ENCODE results near the gene ZFAND3.
"Not testable (repeated sequence)": the region's sequence is repeated elsewhere in the genome, so short reads cannot be mapped to it uniquely, and the experiment has no call there.

Gene ZFAND3

DNA sequence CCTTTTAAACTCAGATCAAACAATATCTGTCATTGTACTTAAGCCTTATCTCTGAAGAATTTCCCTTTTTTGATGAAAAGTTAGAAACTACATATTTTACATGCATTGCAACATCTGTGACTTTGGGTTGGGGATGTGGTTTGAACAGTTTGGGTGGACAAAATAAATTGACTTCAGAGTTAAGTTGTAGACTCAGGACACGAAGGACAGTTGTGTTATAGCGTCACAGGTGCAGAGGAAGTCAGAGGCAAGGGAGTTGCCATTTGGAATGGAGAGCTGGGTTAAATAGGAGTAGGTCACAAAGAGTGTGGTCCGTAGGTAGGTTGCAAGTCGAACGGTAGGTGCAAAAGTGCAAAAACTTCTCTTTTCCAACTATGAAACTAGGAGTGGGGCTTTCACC lies 46.0 kb downstream of the ZFAND3 start:
- no peak for DNase-seq (ENCODE audit: low read depth in 2 of 2)

DNA sequence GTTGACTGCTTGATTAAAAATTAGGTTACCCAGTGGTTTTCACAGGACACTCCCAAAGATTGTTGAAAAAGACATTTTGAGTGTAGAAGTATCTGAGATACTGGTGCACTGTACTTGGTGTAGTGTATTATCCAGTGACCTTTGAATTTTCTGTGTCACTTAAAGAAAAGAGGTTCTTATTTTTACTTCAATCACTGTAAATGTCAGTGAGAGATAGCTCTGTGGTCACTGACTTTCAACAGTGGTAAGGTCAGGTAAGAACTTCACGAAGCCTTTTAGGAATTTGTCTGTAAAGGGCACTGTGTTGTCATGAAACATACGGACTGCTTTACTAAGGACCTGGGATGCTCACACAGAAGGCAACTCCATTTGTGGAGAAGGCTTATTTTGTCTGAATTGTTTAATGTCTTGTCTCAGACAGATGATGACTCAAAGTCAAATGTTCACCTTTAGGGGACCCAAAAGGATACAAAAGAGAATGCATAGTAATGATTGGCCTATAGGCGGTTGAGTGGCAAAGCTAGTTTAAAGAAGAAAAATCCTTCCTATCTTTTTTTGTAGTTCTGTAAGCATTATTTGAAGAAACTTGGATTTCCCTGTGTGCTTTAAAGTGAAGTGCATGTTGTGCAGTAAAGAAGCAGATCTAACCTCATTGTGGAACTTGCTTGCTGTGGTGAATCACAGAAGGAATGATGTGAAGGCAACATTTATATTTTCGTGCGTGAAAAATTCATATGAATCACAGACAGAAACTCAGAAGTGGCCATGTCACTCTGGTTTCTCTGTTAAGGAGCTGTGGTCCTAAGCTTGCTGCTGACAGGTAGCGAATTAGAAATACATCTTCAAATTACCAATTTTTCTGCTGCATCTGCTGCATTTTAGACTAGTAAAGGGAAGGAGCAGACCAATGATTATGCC lies 47.3 kb downstream of the ZFAND3 start:
- no peak for DNase-seq (ENCODE audit: low read depth in 2 of 2)

DNA sequence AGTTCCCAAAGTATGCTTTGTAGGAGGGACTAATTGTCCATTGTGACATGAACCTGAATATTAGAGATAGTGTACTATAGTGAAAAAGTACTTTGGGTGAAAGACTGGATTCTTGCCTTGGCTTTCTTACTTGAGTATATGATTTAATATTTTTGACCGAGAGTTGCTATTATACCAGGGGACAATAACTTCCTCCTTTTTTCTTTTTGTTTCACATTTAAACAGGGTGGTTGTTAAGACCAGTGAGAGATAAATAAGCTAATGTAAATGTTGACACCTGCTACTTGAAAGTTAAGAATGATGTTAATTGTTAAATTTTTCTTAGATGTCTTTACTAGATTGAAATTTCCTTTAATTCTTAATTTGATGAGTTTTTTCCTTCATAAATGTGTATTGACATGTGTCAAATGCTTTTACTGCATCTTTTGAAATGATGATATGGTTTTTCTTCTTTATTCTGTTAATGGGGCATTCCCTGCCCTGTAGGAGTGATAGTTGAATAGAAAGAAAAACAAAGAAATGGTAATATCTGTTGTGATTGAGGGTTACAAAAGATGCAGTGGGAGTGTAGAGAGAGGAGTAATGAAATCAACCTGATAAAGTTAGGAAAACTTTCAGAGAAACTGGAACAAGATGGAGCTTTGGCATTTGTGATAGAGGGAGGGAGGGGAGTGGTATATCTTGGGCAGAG lies 48.4 kb downstream of the ZFAND3 start:
- no peak for DNase-seq (ENCODE audit: low read depth in 2 of 2)

DNA sequence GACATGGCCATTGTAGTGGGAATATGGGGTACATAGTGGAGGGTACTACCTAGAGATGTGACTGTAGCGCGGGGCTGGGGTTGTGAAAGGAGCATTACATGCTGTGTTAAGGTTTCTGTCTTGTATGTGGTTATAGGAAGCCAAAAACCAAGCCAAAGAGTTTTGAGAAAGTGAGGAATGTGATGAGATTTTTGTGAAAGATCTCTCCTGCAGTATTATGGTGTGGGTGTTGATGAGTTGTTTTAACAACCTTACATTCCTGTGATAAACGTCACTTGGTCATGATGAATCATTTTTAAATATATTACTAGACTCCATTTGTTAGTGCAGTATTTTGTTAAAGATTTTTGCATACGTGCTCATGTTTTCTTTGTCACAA lies 48.9 kb downstream of the ZFAND3 start:
- no peak for DNase-seq (ENCODE audit: low read depth in 2 of 2)

DNA sequence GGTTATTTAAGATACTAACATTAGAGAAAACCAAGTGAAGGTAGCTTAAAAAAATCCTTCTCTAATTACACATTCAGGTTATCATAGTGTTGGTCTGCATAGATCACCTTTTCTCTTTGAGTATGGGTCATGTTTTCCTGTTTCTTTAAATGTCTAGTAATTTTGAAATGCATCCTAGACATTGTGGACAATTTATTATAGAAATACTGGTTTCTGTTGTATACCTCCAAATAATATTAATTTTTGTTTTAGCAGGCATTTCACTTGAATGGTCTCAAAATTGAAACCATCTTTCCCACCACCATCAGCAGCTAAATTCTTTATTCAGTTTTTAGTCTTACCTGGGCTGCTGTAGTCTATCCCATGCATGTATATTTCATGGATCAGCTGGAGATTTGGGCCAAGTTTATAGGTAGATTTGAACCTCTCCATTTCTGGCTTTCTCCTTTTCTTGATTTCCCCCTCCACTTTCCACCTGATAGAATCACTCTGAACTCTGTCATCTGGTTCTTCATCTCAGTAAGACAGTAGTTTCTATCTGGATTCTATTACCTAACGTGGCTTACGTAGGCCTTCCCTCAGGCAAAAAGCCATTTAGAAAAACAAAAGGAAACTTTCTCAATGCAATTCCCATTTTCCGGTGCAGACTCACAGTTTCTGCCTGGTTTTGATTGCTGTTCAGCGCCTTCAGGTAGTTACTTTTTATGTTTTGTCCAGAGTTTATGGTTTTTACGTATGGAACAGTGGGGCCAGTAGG lies 52.3 kb downstream of the ZFAND3 start:
- DNase-seq (ENCODE audit: low read depth in 2 of 2), result no peak

DNA sequence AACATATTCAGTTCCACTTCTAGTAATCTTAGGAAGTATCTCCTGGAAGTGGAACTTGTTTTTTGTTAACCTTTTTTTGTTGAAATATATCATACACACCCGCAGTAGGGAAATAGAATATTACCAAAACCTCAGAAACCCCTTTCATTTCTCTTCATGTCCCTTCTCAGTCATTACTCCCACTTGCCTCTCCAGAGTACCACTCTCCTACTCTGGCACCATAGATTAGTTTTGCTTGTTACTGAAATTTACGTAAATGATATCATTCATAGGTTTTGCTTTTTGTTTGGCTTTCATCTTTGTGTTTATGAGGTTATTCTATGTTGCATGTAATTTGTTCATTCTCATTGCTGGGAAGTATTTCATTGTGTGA lies 52.8 kb downstream of the ZFAND3 start:
- DNase-seq (ENCODE audit: low read depth in 2 of 2), result no peak

DNA sequence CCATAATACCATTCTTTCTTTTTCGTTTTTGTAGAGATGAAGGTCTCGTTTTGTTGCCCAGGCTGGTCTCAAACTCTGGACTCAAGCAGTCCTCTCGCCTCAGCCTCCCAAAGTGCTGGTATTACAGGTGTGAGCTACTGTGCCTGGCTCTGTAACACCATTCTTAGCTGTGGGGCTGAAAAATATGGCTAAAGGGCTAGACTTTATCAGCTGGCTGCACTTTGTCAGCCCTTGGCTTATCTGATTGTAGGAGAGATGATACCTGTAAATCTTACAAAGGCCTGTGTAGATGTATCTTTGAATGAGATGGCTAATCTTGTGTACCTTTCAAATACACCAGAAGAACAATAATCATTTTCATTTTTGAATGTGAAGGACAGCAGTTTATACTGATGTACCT lies 55.2 kb downstream of the ZFAND3 start:
- no peak for DNase-seq (ENCODE audit: low read depth in 2 of 2)

DNA sequence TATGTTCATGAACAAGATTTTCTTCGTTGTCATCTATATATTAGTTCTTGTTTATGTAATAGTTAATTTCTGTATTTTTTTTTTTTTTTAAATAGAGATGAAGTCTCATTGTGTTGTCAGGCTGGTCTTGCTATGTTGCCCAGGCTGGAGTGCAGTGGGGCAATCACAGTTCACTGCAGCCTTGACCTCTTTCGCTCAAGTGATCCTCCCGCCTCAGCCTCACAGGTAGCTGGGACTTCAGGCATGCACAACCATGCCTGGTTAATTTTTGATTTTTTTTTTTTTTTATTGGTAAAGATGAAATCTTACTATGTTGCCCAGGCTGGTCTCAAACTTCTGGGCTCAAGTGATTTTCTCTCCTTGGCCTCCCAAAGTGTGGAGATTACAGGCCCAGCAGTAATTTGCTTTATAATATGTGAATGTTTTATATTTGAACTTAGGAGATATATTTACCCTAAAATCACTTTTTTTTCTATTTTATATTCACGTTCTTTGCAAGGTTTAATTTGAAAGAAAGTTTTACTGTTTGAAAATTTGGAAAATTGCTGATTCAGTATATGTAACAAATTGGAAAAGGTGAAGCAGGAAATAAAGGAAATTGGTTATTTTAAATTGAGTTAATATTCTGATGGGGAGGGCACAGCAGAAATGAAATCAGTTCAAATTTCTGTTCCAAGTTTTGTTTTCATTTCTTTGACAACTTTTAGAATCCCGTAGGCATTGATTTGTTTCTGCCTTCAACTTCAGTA lies 56.2 kb downstream of the ZFAND3 start:
- no peak for DNase-seq (ENCODE audit: low read depth in 2 of 2)

DNA sequence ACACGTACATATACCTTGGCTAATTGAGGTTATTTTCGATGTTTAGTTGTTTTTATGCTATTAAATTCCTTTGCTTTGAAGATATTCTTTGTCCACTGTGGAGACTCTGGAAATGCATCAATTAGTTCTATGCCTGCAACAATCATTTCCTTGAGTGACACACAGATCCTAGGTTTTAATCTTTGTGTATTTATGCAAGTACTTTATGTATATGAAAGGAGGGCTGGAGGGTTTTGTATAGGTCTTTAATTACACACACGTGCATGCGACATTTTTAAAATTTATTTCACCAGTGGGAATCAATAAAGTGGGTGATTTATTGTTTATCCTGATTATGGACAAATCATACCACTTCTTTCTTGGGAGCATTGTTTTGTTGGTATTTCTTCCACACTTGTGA lies 57.3 kb downstream of the ZFAND3 start:
- no peak for DNase-seq (ENCODE audit: low read depth in 2 of 2)

DNA sequence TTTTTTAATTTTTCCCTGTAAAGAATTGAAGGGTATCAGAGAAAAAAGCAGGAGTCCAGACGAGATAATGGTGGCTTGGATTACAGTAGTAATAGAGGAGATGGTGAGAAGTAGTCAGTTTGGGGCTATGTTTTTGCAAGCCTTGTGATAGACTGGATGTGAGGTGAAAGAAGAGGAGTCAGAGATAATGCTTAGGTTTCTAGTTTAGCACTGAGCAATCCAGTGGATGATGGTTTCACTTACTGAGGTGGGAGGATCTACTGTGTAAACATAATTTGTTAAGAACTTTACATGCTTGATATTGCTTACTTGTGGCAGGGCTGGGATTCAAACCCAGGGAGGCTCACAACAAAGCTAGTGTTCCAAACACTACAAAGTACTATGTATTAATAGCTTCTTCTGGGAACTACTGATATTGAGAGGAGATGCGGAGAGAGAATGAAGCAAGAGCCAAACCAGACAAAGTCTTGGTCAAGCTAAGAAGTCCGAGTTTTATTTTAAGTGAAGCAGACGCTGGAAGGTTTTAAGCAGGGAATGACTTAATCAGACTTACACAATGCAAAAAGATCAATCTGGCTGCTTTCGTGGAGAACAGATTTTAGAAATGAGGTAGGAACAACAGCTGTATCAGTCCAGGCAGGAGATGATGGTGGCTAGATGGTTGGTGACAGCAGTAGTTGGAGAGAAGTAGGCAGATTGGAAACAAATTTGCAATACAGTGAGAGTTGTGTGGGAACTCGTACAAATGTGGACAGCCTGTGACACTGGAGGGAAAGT lies 58.0 kb downstream of the ZFAND3 start:
- no peak for DNase-seq (ENCODE audit: low read depth in 2 of 2)

DNA sequence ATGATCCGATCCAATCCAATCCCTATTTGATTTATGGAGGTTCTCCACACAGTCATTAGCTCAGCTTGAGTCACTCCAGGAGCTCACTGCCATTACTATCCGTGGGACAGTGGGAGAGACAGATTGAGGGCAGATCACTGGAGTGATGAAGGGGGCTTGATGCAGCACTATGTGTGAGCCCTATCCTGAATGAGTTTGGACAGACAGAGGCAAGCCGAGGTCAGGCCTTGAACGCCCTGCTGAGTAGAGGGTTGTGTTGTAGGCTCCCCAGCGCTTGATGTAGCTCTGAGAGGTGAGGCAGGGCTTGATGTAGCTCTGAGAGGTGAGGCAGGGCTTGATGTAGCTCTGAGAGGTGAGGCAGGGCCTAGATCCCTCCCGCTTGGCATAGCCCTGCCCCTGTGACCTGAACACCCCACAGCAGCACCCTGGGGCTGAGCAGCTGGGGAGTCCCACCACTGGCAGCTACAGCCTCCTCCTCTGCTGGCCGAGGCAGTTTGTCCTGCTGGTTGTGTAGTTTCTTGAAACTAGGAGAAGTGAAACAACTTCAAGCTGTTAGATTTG lies 58.7 kb downstream of the ZFAND3 start:
- DNase-seq (ENCODE audit: low read depth in 2 of 2), result no peak

DNA sequence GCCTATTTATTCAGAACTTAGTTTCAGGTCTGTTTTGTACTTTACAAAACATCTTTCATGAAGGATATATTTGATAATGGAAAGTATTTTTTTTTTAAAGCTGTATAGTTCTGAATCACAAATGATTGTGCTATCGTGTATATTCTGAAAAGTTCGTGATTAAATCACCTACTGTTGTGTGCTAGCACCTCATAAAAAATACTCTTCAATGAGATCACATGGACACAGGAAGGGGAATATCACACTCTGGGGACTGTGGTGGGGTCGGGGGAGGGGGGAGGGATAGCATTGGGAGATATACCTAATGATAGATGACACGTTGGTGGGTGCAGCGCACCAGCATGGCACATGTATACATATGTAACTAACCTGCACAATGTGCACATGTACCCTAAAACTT lies 61.1 kb downstream of the ZFAND3 start:
- DNase-seq (ENCODE audit: low read depth in 2 of 2), result not testable (repeated sequence)

DNA sequence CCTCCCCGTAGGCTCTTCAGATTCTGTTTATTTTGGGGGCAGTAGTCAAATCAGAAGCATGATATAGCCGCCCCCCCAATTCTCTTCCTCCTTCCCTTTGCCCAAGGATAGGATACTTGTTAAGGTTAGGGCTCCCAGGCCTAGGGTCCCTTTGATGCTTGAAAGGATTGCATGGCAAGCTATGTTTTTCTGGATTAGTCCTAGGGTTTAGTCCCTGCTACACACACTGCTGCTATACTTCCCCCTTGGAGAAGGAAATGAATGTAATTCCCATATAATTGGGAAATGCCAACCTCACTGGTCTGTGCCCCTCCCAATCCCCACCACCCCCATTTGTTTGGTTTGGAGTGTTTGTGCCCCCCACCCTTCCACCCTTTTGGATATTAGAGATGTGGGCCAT lies 62.8 kb downstream of the ZFAND3 start:
- no peak for DNase-seq (ENCODE audit: low read depth in 2 of 2)

DNA sequence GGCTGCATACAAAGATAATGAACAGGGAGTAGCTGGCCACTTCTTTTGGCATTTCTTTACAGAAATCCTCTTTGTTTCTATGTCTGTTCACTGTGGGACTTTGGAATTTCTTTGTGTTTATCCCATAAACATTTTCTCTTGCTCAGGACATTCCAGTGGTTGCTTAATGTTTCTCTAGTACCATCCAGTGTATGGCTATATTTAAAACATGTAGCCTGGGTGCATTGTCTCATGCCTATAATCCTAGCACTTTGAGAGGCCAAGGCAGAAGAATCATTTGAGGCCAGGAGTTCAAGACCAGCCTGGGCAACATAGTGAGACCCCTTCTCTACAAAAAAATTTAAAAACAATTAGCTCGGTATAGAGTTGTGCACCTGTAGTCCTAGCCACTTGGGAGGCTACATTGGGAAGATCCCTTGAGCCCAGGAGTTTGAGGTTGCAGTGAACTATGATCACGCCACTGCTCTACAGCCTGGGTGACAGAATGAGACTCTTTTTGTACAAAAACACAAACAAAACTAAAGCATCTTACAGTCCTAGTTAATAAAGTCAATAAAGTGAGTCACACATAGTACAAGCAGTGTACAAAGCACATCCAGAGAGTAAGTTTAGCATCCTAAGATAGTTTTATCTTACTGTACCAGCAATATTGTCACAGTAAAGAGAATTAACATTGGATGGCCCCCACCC lies 63.3 kb downstream of the ZFAND3 start:
- DNase-seq (ENCODE audit: low read depth in 2 of 2), result no peak

DNA sequence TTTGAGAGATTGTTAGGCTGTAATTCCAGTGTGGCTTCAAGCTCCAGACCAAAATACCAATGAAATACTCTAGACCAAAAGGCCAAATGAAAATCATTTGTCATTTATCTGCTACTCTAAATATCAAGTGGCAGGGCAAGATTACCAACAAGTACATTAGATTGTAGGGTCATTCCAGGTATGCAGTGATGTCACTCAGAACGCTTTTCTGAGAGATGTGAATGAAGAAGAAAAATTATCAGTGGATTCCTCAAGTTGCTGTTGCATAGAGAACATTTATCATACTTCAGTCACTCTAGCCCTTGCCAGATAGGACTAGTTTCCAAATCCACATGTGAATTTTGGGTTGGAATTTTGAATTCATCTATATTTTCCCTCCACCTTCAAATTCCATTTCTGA lies 65.0 kb downstream of the ZFAND3 start:
- DNase-seq (ENCODE audit: low read depth in 2 of 2), result no peak

DNA sequence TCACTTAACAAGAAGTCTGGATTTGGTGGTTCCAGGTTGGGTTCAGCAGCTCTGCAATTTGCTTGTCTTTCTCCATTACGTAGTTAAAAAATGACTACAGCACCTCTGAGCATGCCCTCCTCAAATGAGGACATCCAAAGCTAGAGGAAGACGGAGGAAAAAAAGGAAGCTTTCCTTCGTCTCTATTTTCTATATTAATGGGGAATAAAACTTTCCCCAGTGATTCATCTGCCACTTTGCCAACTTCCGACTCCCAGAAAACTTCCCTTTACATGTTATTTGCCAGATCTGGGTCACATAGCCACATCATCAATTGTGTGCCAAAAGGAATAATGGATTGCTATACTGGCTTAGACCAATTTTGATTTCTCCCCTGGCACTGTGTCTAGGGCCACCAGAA lies 69.5 kb downstream of the ZFAND3 start:
- DNase-seq (ENCODE audit: low read depth in 2 of 2), result no peak

DNA sequence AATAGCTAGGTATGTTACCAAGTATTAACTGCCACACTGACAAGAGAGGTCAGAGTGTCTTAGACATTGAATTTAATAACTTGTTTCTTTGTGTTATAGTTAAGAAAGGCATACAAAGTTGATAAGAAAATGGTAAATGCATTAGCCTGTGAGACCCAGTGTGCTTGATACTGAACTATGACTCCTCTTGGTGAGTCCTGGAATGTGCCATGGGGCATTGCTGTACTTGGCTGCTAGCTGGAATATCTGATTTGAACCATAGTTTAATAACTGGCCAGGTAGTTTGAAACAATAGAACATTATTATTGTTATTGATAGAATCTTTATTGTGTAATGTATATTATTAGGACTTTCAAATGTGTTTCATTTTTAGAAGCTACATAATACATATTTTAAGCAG lies 70.0 kb downstream of the ZFAND3 start:
- no peak for DNase-seq (ENCODE audit: low read depth in 2 of 2)

DNA sequence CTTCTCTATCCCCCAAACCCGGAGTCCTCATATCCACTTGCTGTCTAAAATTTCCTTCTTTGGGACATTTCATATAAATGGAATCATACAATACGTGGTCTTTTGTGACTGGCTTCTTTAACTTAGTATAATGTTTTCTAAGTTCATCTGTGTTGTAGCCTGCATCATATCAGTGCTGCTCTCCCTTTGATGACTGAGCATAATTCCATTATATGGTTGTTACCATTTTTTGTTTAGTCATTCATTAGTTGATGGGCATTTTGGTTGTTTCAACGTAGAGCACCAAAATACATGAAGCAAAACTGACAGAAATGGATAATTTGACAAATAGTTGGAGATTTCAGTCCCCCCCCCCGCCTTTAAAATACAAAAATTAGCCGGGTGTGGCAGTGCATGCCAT lies 71.5 kb downstream of the ZFAND3 start:
- DNase-seq (ENCODE audit: low read depth in 2 of 2), result no peak

DNA sequence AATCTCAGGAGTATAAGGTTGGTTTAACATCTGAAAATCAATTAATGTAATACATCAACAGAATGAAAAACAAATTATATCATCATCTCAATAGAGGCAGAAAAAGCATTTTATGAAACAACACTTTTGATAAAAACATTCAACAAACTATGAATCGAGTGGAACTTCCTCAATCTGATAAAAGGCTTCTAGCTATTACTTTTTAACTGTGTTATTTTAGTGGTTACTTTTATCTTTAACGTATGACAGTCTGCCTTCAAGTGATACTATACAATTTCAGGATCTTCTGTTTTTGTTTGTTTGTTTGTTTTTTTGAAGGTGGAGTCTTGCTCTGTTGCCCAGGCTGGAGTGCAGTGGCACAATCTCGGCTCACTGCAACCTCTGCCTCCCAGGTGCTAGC lies 73.7 kb downstream of the ZFAND3 start:
- no peak for DNase-seq (ENCODE audit: low read depth in 2 of 2)

DNA sequence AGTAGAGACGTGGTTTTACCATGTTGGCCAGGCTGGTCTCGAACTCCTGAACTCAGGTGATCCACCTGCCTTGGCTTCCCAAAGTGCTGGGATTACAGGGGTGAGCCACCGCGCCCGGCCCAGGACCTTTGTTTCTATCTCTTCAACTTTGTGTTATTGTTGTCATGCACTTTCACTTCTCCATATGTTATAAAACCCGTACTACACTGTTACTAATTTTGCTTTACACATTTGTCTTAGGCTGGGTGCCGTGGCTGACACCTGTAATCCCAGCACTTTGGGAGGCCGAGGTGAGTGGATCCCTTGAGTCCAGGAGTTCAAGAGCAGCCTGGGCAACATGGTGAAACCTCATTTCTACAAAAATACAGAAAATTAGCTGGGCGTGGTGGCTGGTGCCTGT lies 74.2 kb downstream of the ZFAND3 start:
- not testable (repeated sequence) for DNase-seq (ENCODE audit: low read depth in 2 of 2)
